ENCODE data around the gene KLHL26.

KLHL26 gene

DNA sequence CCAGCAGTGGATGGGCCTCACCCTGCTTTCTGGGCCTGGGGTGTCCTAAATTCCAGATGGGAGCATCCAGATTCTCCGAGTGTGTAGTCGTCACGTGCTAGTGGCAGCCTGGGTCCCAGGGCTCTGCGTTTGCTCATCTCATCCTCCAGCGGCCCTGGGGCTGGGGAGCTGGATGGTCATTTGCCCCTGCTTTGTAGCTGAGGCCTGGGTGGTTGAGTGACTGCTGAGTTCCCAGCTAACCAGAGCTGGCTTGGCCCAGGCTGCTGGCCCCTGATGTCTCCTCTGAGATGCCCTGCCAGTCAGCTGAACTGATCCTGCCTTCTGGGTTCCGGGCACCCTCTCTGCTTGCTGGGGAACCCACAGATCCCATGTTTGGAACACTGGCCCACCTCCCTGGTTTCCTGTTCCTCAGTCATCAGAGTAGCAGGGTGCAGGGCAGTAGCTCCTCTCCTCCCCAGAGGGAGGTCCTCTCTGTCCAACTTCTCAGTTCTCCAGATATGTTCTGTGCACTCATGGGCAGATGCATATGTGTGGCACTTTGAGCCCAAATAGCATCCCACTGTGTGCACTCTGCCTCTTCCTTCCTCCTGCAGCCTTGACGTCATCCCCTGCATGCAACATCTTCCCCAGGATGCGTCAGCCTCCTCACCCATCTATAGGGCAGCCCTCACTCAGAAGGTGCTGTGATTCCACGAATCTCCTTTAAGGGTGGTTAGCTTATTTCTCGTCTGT lies 24.3 kb downstream of the KLHL26 start:
- Histone ChIP-seq H3K36me3 (peaks cover 10% of the 10 kb centered on the region), H3K4me3 (ENCODE audit: low read depth in 1 of 2, low read length in 1 of 2) (no peak overlapping the region), H3K27ac (no peak overlapping the region), H3K27me3 (peaks cover 8% of the 10 kb centered on the region), H3K9me3 (no peaks in the 10 kb centered on the region), H3K4me1 (ENCODE audit: control insufficient read depth in 1 of 2, insufficient read depth in 1 of 2, low read depth in 1 of 2, low read length in 1 of 2) (no peaks in the 10 kb centered on the region)
- TF ChIP-seq CTCF (IDR thresholded peaks at IDR 0.05) = no peak

DNA sequence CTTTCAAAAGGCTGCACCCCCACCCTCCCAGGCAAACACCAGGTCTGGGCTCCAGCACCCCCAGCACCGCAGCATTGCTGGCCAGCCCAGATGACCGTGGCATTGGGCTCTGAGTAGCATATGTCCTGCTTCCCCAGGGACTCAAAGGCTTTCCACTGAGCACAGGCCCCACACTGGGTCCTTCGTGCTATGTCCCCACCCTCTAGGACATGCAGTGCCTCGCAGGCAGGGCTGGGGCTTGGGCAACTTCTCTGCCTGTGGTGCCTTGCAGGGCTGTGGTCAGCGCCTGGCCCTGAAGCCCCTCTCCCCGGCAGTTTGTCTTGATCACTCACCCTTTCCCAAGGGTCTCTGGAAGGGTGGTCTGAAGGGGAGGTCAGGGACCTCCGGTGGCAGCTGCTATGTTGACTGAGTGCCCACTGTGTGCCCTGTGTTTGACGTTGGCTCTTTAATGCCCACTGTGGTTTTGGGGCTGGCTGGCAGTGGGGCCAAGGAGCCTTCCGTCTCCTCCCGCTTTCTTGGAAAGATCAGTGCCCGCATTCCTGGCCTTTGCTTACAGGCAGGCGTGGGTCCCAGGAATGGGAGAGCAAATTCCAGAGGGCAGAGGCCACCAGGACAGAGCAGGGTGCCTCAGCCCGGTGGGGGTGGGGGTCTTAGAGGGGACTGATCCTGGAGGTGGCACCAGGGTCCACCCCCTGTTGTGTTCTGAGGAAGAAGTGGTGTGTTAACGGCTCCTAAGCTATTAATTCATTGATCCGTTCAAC lies 26.3 kb downstream of the KLHL26 start:
- Histone ChIP-seq H3K4me3 (ENCODE audit: low read depth in 1 of 2, low read length in 1 of 2) (no peak overlapping the region), H3K27ac (no peak overlapping the region), H3K9me3 (no peaks in the 10 kb centered on the region), H3K36me3 (peaks cover 23% of the 10 kb centered on the region), H3K27me3 (peaks cover 8% of the 10 kb centered on the region), H3K4me1 (ENCODE audit: control insufficient read depth in 1 of 2, insufficient read depth in 1 of 2, low read depth in 1 of 2, low read length in 1 of 2) (no peaks in the 10 kb centered on the region)
- no peak for TF ChIP-seq CTCF (IDR thresholded peaks at IDR 0.05)

DNA sequence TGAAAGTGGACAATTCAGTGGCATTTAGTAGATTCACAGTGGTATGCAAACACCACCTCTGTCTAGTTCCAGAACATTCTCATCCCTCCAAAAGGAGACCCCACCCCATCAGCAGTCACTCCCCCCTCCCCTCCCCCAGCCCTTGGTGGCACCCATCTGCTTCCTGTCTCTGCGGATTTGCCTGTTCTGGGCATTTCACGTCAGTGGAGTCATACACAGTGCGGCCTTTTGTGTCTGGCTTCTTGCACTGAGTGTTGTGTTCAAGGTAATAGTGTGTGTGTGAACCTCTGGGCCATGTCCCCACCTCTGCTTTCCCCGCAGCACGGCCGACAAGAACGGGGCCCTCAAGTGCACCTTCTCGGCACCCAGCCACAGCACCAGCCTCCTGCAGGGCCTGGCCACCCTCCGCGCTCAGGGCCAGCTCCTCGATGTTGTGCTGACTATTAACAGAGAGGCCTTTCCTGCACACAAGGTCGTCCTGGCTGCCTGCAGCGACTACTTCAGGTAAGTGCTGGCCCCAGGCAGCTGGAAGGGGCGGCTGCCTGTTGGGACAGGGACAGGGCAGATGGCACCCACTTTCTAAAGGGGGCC lies 27.2 kb downstream of the KLHL26 start:
- no peak overlapping the region for H3K27ac ChIP-seq
- no peak overlapping the region for H3K4me3 ChIP-seq (ENCODE audit: low read depth in 1 of 2, low read length in 1 of 2)
- H3K9me3 ChIP-seq = no peaks in the 10 kb centered on the region
- no peak for TF ChIP-seq CTCF (IDR thresholded peaks at IDR 0.05)
- H3K36me3 ChIP-seq = peaks cover 32% of the 10 kb centered on the region
- H3K4me1 ChIP-seq (ENCODE audit: control insufficient read depth in 1 of 2, insufficient read depth in 1 of 2, low read depth in 1 of 2, low read length in 1 of 2) = no peaks in the 10 kb centered on the region
- H3K27me3 ChIP-seq = peaks cover 6% of the 10 kb centered on the region

DNA sequence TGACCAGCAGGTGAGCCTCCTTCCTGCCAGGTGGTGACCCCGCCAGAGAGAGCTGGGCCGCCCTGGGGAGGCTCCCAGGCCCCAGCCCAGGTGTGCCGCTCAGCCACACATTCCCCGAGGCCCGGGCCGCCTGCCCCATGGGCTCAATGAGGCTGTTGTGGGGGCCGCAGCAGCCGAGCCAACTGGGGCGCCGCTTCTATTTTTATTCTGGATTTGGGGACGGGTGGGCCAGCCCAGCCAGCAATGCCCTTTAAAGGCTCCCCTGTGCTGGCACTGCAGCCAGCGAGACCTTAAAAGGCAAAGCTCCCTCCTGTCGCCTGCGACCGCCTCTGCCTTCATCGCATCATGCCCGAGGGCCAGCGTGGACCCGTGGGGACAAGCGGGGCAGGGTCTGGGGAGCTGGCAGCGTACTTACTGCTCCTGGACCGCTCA lies 29.0 kb downstream of the KLHL26 start:
- H3K36me3 ChIP-seq = peaks cover 46% of the 10 kb centered on the region
- no peak for TF ChIP-seq CTCF (IDR thresholded peaks at IDR 0.05)
- no peaks in the 10 kb centered on the region for H3K27me3 ChIP-seq
- no peak overlapping the region for H3K27ac ChIP-seq
- H3K4me1 ChIP-seq (ENCODE audit: control insufficient read depth in 1 of 2, insufficient read depth in 1 of 2, low read depth in 1 of 2, low read length in 1 of 2) = no peaks in the 10 kb centered on the region
- H3K9me3 ChIP-seq = no peaks in the 10 kb centered on the region
- no peak overlapping the region for H3K4me3 ChIP-seq (ENCODE audit: low read depth in 1 of 2, low read length in 1 of 2)

DNA sequence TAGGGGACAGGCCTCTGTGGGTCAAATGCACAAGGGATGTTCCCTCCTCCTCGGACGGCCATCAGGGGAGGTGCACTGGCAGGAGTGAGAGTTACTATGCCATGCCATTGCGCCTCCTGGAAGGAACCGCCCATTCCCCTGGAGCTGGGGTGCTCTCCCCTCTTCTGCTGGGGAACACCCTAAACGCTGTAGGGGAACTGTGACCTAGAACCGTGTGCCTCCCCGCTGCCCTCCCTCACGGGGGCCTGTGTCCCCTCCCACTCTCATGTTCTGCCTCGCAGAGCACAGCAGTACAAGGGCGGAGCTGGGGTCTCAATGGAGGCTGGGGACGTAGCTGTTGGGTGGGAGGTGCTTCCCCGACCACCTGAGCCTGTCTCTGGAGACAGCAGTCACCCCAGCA lies 29.5 kb downstream of the KLHL26 start:
- Histone ChIP-seq H3K4me3 (ENCODE audit: low read depth in 1 of 2, low read length in 1 of 2) (no peak overlapping the region), H3K27ac (no peak overlapping the region), H3K27me3 (no peaks in the 10 kb centered on the region), H3K36me3 (peaks cover 49% of the 10 kb centered on the region), H3K4me1 (ENCODE audit: control insufficient read depth in 1 of 2, insufficient read depth in 1 of 2, low read depth in 1 of 2, low read length in 1 of 2) (no peaks in the 10 kb centered on the region), H3K9me3 (no peaks in the 10 kb centered on the region)
- no peak for TF ChIP-seq CTCF (IDR thresholded peaks at IDR 0.05)
